K562 (cell line): ENCODE results near the gene MARK4. TPM values are rescaled to one million over a fixed set of nuclear protein-coding genes. Genes with fewer than 3 reads are reported as not detected.

Source experiments
- GATAD2A ChIP-seq: fragments of 450-650 bp; IDR thresholded peaks from 2 replicates; pipeline ENCODE4 v1.6.1; 2017
- HDAC1 ChIP-seq, 2 experiments: fragments of 450-650 bp; IDR thresholded peaks; 2 replicates each; pipeline ENCODE4 v1.6.1; 2016 to 2017; ENCODE audit warnings: inconsistent platforms in 1 of 2, mild to moderate bottlenecking in 1 of 2, moderate library complexity in 1 of 2
- HDAC2 ChIP-seq: fragments of 450-650 bp; IDR thresholded peaks from 2 replicates; pipeline ENCODE4 v1.6.1; 2016; ENCODE audit warnings: mild to moderate bottlenecking
- KDM5B ChIP-seq: fragments of 200-600 bp; sonication (generic); IDR thresholded peaks from 2 replicates; pipeline ENCODE4 v1.6.1; 2012; ENCODE audit warnings: low read depth, mild to moderate bottlenecking, moderate library complexity, low read length, control low read depth, inconsistent platforms; ENCODE audit not compliant: insufficient replicate concordance
- MLLT1 ChIP-seq, 2 experiments: fragments of 450-650 bp; IDR thresholded peaks; 2 replicates each; pipeline ENCODE4 v1.6.1; 2016
- NCOA4 ChIP-seq: fragments of 450-650 bp; IDR thresholded peaks from 2 replicates; pipeline ENCODE4 v1.6.1; 2018; ENCODE audit warnings: mild to moderate bottlenecking; ENCODE audit not compliant: partially characterized antibody
- POLR2G ChIP-seq: fragments of 200-400 bp; formaldehyde crosslinking; IDR thresholded peaks from 2 replicates; pipeline ENCODE4 v1.6.1; 2017; ENCODE audit warnings: low read depth, mild to moderate bottlenecking, antibody characterized with exemption, low read length, moderate library complexity
- SMARCE1 ChIP-seq: fragments of 450-650 bp; IDR thresholded peaks from 2 replicates; pipeline ENCODE4 v1.7.1; 2016; ENCODE audit warnings: mild to moderate bottlenecking
- ZFP36 ChIP-seq: fragments of 150-350 bp; IDR thresholded peaks from 2 replicates; pipeline ENCODE4 v1.6.1; 2018; ENCODE audit warnings: low read length, low read depth; ENCODE audit not compliant: partially characterized antibody
- ZNF263 ChIP-seq: sonication (generic); formaldehyde crosslinking; IDR thresholded peaks from 2 replicates; pipeline ENCODE4 v1.8.0; 2022; ENCODE audit warnings: mild to moderate bottlenecking, missing genetic modification reagents, borderline replicate concordance
- polyA plus RNA-seq, 8 experiments: library from polyadenylated mRNA; depleted of rRNA in 4 of 8; stranded (reverse) in 5 of 8; unstranded in 3 of 8; fragments of >200 nt; fragmentation: Nextera tagmentation in 2 of 8; fragmentation: Illumina TruSeq in 1 of 8; extraction: Ambion mirVana in 2 of 8; extraction: Trizol in 1 of 8; gene quantifications; 2 replicates each; pipeline versions ENCODE4 v1.2.1 to v1.2.3, GENCODE V29; 2011 to 2014; ENCODE audit warnings: inconsistent platforms in 1 of 8, missing spikeins in 1 of 8
- total RNA-seq, 7 experiments: library from RNA; depleted of rRNA in 6 of 7; stranded (reverse); fragments of >200 nt in 6 of 7; fragmentation: Illumina TruSeq in 2 of 7; extraction: Trizol in 2 of 7; gene quantifications; 2 replicates each; pipeline versions ENCODE4 v1.2.1 to v1.2.3, GENCODE V29; 2011 to 2021; ENCODE audit warnings: low replicate concordance in 1 of 7
- TF ChIP-seq, protein P1 (sequence below), 2 experiments: fragments of 450-650 bp in 1 of 2; sonication (generic) in 1 of 2; formaldehyde crosslinking in 1 of 2; IDR thresholded peaks; 2 replicates each; pipeline versions ENCODE4 v1.7.1 to v1.9.0; 2016 to 2022; ENCODE audit warnings: inconsistent platforms in 1 of 2, mild to moderate bottlenecking in 1 of 2, missing genetic modification reagents in 1 of 2
- TF ChIP-seq, protein P2 (sequence below): fragments of 450-650 bp; formaldehyde crosslinking; IDR thresholded peaks from 2 replicates; pipeline ENCODE4 v1.4.0; 2022; ENCODE audit warnings: missing genetic modification characterization
- TF ChIP-seq, protein P3 (sequence below): fragments of 450-650 bp; IDR thresholded peaks from 2 replicates; pipeline ENCODE4 v1.6.1; 2016; ENCODE audit warnings: borderline replicate concordance

Gene MARK4
- total and polyA plus RNA-seq, 9 of the 15 experiments (the other 6 are each of a cell fraction or from before 2014, with no cell fraction given): 0.52 to 29.4 (median 8.6) TPM

DNA sequence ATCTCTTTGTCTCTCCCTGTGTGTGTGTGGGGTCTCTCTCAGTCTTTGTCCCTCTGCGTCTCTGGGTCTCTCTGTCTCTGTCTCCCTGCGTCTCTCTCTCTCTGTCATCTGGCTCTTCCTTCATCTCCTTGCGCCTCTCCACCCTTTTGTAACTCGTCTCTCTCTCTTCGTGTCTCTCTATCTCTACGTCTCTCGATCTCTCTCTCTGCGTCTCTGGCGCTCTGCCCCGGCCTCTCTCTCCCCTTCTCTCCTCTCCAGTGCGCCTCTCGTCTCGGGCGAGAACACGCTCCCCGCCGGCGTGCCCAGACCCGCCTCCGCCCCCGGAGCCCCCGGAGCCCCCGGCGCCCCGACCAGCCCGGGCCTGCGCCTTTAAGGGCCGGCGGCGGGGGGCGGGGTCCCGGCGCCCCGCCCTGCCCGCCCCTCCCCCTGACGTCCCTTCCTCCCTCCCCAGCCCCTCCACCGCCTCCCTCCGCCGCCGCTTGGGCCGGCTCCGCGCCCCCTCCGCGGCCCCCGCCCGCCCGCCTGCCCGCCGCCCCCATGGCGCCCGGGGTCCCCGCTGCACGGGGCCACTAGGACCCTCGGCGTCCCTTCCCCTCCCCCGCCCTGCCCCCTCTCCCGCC lies at the start of gene MARK4 (continued):
- TF ChIP-seq, protein P1, sequence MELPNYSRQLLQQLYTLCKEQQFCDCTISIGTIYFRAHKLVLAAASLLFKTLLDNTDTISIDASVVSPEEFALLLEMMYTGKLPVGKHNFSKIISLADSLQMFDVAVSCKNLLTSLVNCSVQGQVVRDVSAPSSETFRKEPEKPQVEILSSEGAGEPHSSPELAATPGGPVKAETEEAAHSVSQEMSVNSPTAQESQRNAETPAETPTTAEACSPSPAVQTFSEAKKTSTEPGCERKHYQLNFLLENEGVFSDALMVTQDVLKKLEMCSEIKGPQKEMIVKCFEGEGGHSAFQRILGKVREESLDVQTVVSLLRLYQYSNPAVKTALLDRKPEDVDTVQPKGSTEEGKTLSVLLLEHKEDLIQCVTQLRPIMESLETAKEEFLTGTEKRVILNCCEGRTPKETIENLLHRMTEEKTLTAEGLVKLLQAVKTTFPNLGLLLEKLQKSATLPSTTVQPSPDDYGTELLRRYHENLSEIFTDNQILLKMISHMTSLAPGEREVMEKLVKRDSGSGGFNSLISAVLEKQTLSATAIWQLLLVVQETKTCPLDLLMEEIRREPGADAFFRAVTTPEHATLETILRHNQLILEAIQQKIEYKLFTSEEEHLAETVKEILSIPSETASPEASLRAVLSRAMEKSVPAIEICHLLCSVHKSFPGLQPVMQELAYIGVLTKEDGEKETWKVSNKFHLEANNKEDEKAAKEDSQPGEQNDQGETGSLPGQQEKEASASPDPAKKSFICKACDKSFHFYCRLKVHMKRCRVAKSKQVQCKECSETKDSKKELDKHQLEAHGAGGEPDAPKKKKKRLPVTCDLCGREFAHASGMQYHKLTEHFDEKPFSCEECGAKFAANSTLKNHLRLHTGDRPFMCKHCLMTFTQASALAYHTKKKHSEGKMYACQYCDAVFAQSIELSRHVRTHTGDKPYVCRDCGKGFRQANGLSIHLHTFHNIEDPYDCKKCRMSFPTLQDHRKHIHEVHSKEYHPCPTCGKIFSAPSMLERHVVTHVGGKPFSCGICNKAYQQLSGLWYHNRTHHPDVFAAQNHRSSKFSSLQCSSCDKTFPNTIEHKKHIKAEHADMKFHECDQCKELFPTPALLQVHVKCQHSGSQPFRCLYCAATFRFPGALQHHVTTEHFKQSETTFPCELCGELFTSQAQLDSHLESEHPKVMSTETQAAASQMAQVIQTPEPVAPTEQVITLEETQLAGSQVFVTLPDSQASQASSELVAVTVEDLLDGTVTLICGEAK (IDR thresholded peaks at IDR 0.05): peak; percentile 62
- TF ChIP-seq, protein P1 (CRISPR knock-in tag; IDR thresholded peaks at IDR 0.05): no peak
- TF ChIP-seq POLR2G: peak; percentile 56
- peak; percentile 17; the same call in 1 of the 2 replicates for TF ChIP-seq GATAD2A
- peak; percentile 93 for TF ChIP-seq NCOA4
- 0 out of 4 replicates have a peak, but pooled peaks of 1 of the 2 experiments have one; percentile 19 for TF ChIP-seq MLLT1 (IDR thresholded peaks at IDR 0.05)
- peak; percentile 42; the same call in 1 of the 2 replicates for TF ChIP-seq HDAC2
- TF ChIP-seq, protein P2, sequence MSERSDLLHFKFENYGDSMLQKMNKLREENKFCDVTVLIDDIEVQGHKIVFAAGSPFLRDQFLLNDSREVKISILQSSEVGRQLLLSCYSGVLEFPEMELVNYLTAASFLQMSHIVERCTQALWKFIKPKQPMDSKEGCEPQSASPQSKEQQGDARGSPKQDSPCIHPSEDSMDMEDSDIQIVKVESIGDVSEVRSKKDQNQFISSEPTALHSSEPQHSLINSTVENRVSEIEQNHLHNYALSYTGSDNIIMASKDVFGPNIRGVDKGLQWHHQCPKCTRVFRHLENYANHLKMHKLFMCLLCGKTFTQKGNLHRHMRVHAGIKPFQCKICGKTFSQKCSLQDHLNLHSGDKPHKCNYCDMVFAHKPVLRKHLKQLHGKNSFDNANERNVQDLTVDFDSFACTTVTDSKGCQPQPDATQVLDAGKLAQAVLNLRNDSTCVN (CRISPR knock-in tag): peak; percentile 89
- TF ChIP-seq, protein P3, sequence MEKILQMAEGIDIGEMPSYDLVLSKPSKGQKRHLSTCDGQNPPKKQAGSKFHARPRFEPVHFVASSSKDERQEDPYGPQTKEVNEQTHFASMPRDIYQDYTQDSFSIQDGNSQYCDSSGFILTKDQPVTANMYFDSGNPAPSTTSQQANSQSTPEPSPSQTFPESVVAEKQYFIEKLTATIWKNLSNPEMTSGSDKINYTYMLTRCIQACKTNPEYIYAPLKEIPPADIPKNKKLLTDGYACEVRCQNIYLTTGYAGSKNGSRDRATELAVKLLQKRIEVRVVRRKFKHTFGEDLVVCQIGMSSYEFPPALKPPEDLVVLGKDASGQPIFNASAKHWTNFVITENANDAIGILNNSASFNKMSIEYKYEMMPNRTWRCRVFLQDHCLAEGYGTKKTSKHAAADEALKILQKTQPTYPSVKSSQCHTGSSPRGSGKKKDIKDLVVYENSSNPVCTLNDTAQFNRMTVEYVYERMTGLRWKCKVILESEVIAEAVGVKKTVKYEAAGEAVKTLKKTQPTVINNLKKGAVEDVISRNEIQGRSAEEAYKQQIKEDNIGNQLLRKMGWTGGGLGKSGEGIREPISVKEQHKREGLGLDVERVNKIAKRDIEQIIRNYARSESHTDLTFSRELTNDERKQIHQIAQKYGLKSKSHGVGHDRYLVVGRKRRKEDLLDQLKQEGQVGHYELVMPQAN: peak; percentile 75; the same call in 1 of the 2 replicates
- TF ChIP-seq ZFP36: peak; percentile 43
- TF ChIP-seq SMARCE1: peak; percentile 62
- peak in 1 of 2 experiments; percentile 73; a peak in 2 of 4 replicates for TF ChIP-seq HDAC1 (IDR thresholded peaks at IDR 0.05)
- TF ChIP-seq ZNF263 (CRISPR knock-in tag): no peak
- TF ChIP-seq KDM5B: peak; percentile 78
